Activated T-cell treated with anti-CD3 and anti-CD28 coated beads, Interleukin-2, amount 50 U/mL, for 4 hours (primary cell): Measurements from ENCODE around the gene PARP8. TPM values are rescaled to one million over a fixed set of nuclear protein-coding genes. Genes with fewer than 3 reads are reported as not detected.
A peak's percentile ranks its signal among the peaks of the same experiment; 100 is the strongest.

Experiments used
- ATAC-seq, 2 donors: fragments of 200-7000 bp; cut with Tn5 transposase; one replicate each; pipeline ENCODE4 v1.10.0; 2021
- DNase-seq: peaks from one replicate; pipeline ENCODE4 v3.0.0-alpha.2; 2020
- H3K27me3 Mint-ChIP-seq: one replicate; pipeline ENCODE4 v1.8.0; 2021; ENCODE audit warnings: low read depth, mixed read lengths
- H3K36me3 Mint-ChIP-seq: one replicate; pipeline ENCODE4 v1.8.0; 2022; ENCODE audit warnings: mixed read lengths; ENCODE audit not compliant: insufficient read depth
- H3K4me1 Mint-ChIP-seq: one replicate; pipeline ENCODE4 v1.8.0; 2021; ENCODE audit warnings: low read depth, mixed read lengths
- H3K4me3 Mint-ChIP-seq: one replicate; pipeline ENCODE4 v1.8.0; 2021; ENCODE audit warnings: mild to moderate bottlenecking, moderate library complexity, mixed read lengths
- H3K9me3 Mint-ChIP-seq: one replicate; pipeline ENCODE4 v1.8.0; 2021; ENCODE audit warnings: mixed read lengths
- total RNA-seq, 3 donors: library from RNA; stranded (reverse); gene quantifications; one replicate each; pipeline ENCODE4 v1.2.1, GENCODE V29; 2021

Gene PARP8
- total RNA-seq, 3 donors from 2014 or later, result 12.4 to 22.3 (median 19.8) TPM

DNA sequence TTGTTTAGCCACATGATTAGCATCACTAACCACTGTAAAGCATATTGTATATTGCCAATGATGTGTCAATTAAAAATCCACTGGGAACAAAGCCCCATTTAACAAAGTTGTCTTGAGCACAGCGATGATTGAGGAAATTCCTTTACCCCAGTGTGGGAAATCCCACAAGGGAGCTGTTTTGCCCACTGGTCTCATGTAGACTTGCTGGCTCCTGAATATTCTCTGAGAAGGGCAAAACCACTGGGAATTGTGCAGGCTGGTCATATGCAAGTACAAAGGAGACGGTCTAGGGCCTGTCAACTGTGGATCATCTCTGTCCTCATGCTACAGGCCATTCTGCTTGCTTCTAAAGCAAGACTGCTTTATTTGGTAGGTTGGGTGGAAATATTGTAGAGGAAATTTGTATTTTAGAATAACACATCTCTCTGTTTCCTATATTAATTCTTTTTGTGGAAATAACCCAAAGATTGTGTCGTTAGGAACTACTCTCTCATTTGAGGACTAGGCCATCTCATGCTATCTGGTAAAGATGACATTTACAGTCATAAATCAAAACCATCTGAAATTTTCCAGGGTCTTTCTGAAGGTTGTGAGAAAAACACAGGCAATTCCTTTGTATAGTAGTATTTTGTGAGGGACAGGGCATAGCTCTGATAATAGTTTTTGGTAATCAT is 60.2 kb downstream of the PARP8 start:
- Mint-ChIP-seq H3K36me3 (peaks cover 4% of the 10 kb centered on the region), H3K4me3 (peak overlapping the region; percentile 9), H3K27me3 (no peaks in the 10 kb centered on the region), H3K9me3 (no peaks in the 10 kb centered on the region), H3K4me1 (peaks cover 64% of the 10 kb centered on the region)
- DNase-seq (no peak), ATAC-seq (peak; percentile 53 to 57)

DNA sequence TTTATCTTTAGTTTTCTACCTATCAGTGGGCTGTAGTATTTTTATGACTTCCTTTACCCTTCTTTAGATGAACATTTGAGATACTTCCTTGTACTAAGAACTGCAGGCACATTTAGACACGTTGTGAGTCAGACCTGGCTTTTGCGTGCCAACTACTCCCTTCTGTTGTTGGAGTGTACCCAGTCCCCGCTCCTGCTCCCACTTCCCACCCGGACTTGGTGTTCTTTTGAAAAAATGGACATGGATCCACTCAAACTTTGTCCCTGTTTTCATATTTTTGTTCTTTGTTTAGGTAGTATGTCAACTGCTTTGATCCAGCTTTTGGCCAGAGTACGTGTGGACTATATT is 60.7 kb downstream of the PARP8 start:
- H3K4me3 Mint-ChIP-seq, result peak overlapping the region; percentile 46
- no peaks in the 10 kb centered on the region for H3K27me3 Mint-ChIP-seq
- DNase-seq (no peak), ATAC-seq (peak; percentile 85 to 90)
- no peaks in the 10 kb centered on the region for H3K9me3 Mint-ChIP-seq
- H3K4me1 Mint-ChIP-seq, result peaks cover 63% of the 10 kb centered on the region
- H3K36me3 Mint-ChIP-seq, result peaks cover 2% of the 10 kb centered on the region

DNA sequence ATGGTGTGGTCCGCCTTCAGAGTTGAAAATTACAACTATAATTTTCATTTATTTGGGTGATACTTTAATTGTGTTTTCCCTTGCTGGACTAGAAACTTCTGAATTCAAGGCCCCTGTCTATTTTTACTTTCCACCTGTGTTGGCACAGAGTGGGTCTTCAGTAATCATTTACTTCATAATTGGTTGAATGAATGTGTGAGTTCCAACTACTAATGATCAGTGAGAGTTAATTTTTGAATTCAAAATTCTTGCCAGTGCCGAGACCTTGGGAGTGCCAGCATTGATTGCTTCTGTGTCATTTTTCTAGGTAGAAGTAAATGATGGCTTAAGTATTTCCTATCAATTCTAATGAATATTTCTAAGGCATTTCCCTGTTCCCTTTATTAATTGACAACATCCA is 61.4 kb downstream of the PARP8 start:
- no peak for ATAC-seq
- peaks cover 2% of the 10 kb centered on the region for H3K36me3 Mint-ChIP-seq
- DNase-seq, result no peak
- H3K9me3 Mint-ChIP-seq, result no peaks in the 10 kb centered on the region
- no peaks in the 10 kb centered on the region for H3K27me3 Mint-ChIP-seq
- peaks cover 56% of the 10 kb centered on the region for H3K4me1 Mint-ChIP-seq
- H3K4me3 Mint-ChIP-seq, result no peak overlapping the region

DNA sequence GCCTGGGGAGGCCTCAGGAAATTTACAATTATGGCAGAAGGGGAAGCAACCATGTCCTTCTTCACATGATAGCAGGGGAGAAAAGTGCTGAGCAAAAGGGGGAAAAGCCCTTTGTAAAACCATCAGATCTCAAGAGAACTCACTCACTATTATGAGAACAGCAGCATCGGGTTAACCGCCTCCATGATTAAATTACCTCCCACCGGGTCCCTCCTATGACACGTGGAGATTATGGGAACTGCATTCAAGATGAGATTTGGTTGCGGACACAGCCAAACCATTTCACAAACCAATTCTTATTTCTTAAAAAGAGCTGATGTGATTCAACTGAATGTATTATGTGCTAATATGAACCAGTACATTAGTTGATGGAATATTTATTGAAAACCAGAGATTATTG is 63.9 kb downstream of the PARP8 start:
- peaks cover 6% of the 10 kb centered on the region for H3K36me3 Mint-ChIP-seq
- no peak for ATAC-seq
- H3K9me3 Mint-ChIP-seq, result no peaks in the 10 kb centered on the region
- H3K4me3 Mint-ChIP-seq, result no peak overlapping the region
- no peaks in the 10 kb centered on the region for H3K27me3 Mint-ChIP-seq
- H3K4me1 Mint-ChIP-seq, result peaks cover 60% of the 10 kb centered on the region
- DNase-seq, result no peak

GRCh38 chr5:50730841-50731240 is 64.4 kb downstream of the PARP8 start:
- Mint-ChIP-seq H3K4me3 (no peak overlapping the region), H3K4me1 (peaks cover 62% of the 10 kb centered on the region), H3K9me3 (no peaks in the 10 kb centered on the region)

GRCh38 chr5:50733741-50734140 is 67.3 kb downstream of the PARP8 start:
- DNase-seq (no peak), ATAC-seq (no peak)
- no peak overlapping the region for H3K4me3 Mint-ChIP-seq
- H3K4me1 Mint-ChIP-seq, result peaks cover 57% of the 10 kb centered on the region
- H3K9me3 Mint-ChIP-seq, result no peaks in the 10 kb centered on the region
- H3K27me3 Mint-ChIP-seq, result no peaks in the 10 kb centered on the region
- peaks cover 4% of the 10 kb centered on the region for H3K36me3 Mint-ChIP-seq

More at GRCh38 chr5:50730841-50731240, 64.4 kb downstream of the PARP8 start:
- no peak for DNase-seq
- no peaks in the 10 kb centered on the region for H3K27me3 Mint-ChIP-seq
- ATAC-seq, result no peak
- peaks cover 4% of the 10 kb centered on the region for H3K36me3 Mint-ChIP-seq

GRCh38 chr5:50738864-50739263 is 72.4 kb downstream of the PARP8 start:
- Mint-ChIP-seq H3K4me1 (peaks cover 57% of the 10 kb centered on the region), H3K4me3 (no peak overlapping the region), H3K9me3 (no peaks in the 10 kb centered on the region), H3K36me3 (peaks cover 13% of the 10 kb centered on the region), H3K27me3 (no peaks in the 10 kb centered on the region)
- no peak for ATAC-seq
- DNase-seq, result no peak

GRCh38 chr5:50740832-50741231 is 74.4 kb downstream of the PARP8 start:
- no peaks in the 10 kb centered on the region for H3K9me3 Mint-ChIP-seq
- ATAC-seq (no peak), DNase-seq (no peak)
- H3K36me3 Mint-ChIP-seq, result peaks cover 10% of the 10 kb centered on the region
- peaks cover 56% of the 10 kb centered on the region for H3K4me1 Mint-ChIP-seq
- H3K27me3 Mint-ChIP-seq, result no peaks in the 10 kb centered on the region
- H3K4me3 Mint-ChIP-seq, result no peak overlapping the region

DNA sequence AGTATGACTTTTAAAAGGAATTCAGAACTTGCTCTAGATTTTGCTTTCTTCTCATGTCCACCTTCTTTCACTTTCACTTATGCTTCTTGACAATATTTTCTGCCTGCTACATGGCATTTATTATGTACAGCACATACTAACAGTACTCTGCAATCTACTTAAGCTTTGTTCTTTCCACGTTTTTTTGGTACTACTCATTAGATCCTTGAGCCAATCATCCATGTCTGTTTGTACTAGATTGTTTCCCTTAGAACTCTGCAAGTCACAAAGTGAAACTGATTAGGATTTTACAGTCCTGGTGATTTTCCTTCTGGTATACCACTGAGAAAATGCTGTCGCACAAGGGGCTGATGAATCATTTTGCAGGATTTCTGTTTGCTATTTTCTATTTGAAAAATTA is 78.3 kb downstream of the PARP8 start:
- Mint-ChIP-seq H3K27me3 (no peaks in the 10 kb centered on the region), H3K36me3 (peaks cover 11% of the 10 kb centered on the region), H3K4me3 (peak overlapping the region; percentile 84), H3K4me1 (peaks cover 66% of the 10 kb centered on the region), H3K9me3 (no peaks in the 10 kb centered on the region)
- ATAC-seq (peak; percentile 66 to 68), DNase-seq (no peak)

DNA sequence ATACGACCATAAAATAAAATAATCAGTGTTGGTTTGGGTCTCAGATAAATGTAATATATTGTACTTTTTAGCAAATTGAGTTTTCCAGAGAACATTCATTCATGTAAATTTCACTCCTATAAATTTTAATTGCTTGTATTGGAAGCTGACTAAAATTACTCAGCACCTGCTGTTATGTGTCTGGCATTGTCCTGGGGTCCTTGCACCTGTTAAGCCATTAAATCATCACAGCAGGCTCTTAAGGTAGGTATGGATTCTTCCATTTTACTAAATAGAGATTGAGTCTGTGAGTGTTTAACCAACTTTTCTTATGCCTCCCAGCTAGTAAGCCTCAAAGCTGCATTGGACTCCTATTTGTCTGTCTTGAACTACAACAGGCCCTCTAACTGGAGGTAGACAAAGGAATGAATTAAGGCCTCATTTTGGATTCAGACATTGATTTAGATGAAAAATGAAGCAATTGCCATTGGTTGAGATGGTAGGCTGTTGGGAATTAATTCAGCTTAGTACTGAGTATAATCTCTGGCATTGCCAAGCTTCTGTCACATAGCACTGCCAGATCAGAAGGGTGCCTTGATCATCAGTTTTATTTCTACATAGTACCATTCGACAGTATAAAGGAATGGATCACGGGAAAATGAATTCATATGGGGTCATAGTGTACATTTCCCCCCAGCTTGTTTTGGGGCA is 78.9 kb downstream of the PARP8 start:
- Mint-ChIP-seq H3K4me1 (peaks cover 70% of the 10 kb centered on the region), H3K4me3 (peak overlapping the region; percentile 84), H3K9me3 (no peaks in the 10 kb centered on the region), H3K36me3 (peaks cover 8% of the 10 kb centered on the region), H3K27me3 (no peaks in the 10 kb centered on the region)
- DNase-seq, result no peak
- ATAC-seq, result no peak

- H3K36me3 Mint-ChIP-seq, result peaks cover 9% of the 10 kb centered on the region
- no peaks in the 10 kb centered on the region for H3K9me3 Mint-ChIP-seq
- no peak for ATAC-seq
- H3K4me3 Mint-ChIP-seq, result no peak overlapping the region
- H3K27me3 Mint-ChIP-seq, result no peaks in the 10 kb centered on the region
- no peak for DNase-seq
- H3K4me1 Mint-ChIP-seq, result peaks cover 58% of the 10 kb centered on the region
These were observed 82.7 kb downstream of the PARP8 start for GRCh38 chr5:50749181-50749580.

- Mint-ChIP-seq H3K9me3 (no peaks in the 10 kb centered on the region), H3K36me3 (peaks cover 10% of the 10 kb centered on the region), H3K27me3 (no peaks in the 10 kb centered on the region), H3K4me1 (peaks cover 51% of the 10 kb centered on the region), H3K4me3 (peak overlapping the region; percentile 42)
- ATAC-seq (no peak), DNase-seq (no peak)
These were observed 83.4 kb downstream of the PARP8 start for GRCh38 chr5:50749873-50750272.

GRCh38 chr5:50751064-50751657 is 84.7 kb downstream of the PARP8 start:
- no peaks in the 10 kb centered on the region for H3K9me3 Mint-ChIP-seq
- peaks cover 17% of the 10 kb centered on the region for H3K36me3 Mint-ChIP-seq
- no peak overlapping the region for H3K4me3 Mint-ChIP-seq
- peaks cover 47% of the 10 kb centered on the region for H3K4me1 Mint-ChIP-seq
- no peaks in the 10 kb centered on the region for H3K27me3 Mint-ChIP-seq
- ATAC-seq (peak; percentile 82 to 92), DNase-seq (no peak)

- Mint-ChIP-seq H3K4me1 (peaks cover 41% of the 10 kb centered on the region), H3K9me3 (no peaks in the 10 kb centered on the region)
These were observed 86.4 kb downstream of the PARP8 start for GRCh38 chr5:50752800-50753199.

More at GRCh38 chr5:50752800-50753199, 86.4 kb downstream of the PARP8 start:
- ATAC-seq (no peak), DNase-seq (no peak)
- Mint-ChIP-seq H3K4me3 (no peak overlapping the region), H3K36me3 (peaks cover 18% of the 10 kb centered on the region), H3K27me3 (no peaks in the 10 kb centered on the region)
